G401 (cell line): ENCODE results near the gene ZNF182. TPM values are rescaled to one million over a fixed set of nuclear protein-coding genes. Genes with fewer than 3 reads are reported as not detected.
"Not testable (repeated sequence)": the region's sequence is repeated elsewhere in the genome, so short reads cannot be mapped to it uniquely, and the experiment has no call there.

Source experiments
- DNase-seq: peaks from one replicate; pipeline ENCODE4 v3.0.0-alpha.2; 2015; ENCODE audit warnings: low spot score
- in situ Hi-C: cut with HindIII; loops from 2 replicates; pipeline ENCODE4 v1.10.0; 2016; ENCODE audit warnings: low sequenced_read_pairs, mixed read lengths
- total RNA-seq: library from RNA; depleted of rRNA; stranded (reverse); fragments of >200 nt; shearing (Covaris generic); gene quantifications from 2 replicates; pipeline ENCODE4 v1.2.3, GENCODE V29; 2014

Gene ZNF182
- total RNA-seq, 1 experiment from 2014 or later: 7.9 TPM

- peak; percentile 16 for DNase-seq
- in situ Hi-C loops: no loop called here
Observed at GRCh38 chrX:48003367-48003757, 427 bp downstream of the ZNF182 start.

DNA sequence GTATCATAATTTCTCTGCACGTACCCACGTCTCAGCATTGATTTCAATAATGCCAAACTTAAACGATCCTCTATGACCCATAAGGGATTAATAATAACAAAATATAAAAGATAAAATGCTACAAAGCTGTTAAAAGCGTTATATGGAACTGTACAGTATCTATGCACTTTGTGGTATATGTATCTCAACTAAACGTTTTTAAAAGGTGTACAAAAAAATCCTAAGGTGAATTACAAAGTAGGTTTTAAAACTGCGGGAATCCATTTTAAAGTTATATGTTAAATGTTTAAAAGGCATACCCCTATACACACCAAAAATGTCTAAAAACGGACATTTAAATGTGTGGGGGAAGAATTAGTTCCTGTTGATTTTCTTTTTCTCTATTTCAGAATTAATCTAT lies 860 bp downstream of the ZNF182 start:
- DNase-seq: no peak
- in situ Hi-C loops: no loop called here

GRCh38 chrX:48002319-48002718 lies 1.5 kb downstream of the ZNF182 start:
- DNase-seq: peak; percentile 15
- in situ Hi-C loops: no loop called here

DNA sequence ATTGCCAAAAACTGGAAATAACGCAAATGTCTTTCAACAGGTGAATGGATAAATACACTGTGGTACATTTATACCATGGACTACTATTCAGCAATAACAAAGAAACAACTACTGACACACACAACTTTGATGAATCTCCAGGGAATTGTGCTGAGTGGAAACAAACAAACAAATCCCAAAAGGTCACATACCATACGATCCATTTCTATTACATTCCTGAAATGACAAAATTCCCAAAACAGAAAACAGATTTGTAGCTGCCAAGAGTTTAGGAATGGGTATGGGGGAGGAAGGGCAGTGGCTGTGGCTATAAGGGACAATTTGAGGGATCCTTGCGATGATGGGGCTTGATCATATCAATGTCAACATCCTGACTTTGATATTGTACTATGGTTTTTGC lies 2.5 kb downstream of the ZNF182 start:
- in situ Hi-C loops: no loop called here
- DNase-seq: no peak

GRCh38 chrX:47992669-47993068 lies 11.1 kb downstream of the ZNF182 start:
- DNase-seq: peak; percentile 33
- in situ Hi-C loops: no loop called here

DNA sequence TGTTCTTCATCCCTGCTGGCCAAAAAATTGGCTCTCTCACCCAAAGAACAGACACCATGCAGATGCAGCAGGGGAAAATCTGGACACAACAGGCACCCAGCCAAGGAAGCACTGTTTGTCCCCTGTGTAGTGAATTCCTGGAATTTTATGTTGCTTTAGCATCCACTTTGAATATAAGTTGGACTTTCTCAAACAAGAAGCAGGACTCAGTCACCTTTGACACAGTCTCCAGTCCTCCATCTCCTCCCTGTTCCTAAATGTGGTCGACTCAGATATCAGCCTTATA lies 11.8 kb downstream of the ZNF182 start:
- in situ Hi-C loops: no loop called here
- peak; percentile 40 for DNase-seq

- DNase-seq: no peak
- in situ Hi-C loops: no loop called here
Observed at GRCh38 chrX:47991263-47992094, 12.3 kb downstream of the ZNF182 start.

DNA sequence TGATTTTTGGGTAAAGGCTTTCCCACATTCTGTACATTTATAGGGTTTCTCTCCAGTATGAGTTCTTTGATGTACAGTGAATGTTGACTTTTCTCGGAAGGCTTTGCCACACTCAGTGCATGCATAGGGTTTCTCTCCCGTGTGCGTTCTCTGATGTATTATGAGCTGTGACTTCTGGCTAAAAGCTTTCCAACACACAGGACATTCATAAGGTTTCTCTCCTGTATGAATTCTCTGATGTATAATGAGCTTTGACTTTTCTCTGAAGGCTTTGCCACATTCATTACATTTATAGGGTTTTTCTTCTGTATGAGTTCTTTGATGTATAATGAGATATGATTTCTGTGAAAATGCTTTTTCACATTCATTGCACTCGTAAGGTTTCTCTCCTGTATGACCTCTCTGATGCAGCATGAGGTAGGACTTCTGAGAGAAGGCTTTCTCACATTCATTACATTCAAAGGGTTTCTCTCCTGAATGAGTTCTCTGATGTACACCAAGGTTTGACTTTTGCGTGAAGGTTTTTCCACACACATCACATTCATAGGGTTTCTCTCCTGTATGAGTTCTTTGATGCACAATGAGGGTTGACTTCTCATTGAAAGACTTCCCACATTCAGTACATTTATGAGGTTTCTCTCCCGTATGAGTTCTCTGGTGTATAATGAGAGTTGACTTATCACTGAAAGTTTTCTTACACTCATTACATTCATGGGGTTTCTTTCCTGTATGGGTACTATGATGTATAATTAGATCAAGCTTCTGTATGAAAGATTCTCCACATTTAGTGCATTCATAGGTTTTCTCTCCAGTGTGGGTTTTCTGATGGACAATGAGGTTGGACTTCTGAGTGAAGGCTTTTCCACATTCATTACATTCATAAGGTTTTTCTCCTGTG lies 27.3 kb downstream of the ZNF182 start:
- no peak for DNase-seq
- in situ Hi-C loops: no loop called here

DNA sequence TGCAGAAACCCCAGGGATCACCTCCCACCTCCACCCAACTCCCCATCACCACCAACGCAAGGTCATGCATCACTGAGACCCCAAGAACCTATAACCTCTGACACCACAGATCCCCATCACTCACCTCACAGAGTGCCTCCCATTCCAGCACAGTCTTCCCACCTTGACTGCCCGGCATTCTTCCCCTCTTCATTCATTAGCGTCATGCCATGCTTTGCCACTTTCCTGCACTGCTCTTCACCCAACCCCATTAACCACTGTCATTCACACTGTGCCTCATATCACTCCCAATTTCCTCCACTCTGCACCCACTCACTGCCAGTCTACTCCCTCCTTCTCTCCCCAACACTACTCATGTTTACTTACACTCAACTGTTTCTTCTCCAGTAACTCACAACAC lies 30.6 kb downstream of the ZNF182 start:
- DNase-seq: no peak
- in situ Hi-C loops: no loop called here

DNA sequence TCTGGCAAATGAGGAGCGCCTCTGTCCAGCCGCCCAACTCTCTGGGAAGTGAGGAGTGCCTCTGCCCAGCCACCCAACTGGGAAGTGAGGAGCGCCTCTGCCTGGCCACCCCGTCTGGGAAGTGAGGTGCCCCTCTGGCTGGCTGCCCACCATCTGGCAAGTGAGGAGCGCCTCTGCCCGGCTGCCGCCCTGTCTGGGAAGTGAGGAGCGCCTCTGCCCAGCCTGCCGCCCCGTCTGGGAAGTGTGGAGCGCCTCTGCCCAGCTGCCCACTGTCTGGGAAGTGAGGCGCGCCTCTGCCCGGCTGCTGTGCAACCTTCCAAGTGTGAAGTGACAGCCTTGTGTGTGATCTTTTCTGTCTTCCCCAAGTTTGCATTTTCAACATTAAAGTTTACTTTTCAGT lies 38.3 kb downstream of the ZNF182 start:
- in situ Hi-C loops, DNase-seq: not testable (repeated sequence)

DNA sequence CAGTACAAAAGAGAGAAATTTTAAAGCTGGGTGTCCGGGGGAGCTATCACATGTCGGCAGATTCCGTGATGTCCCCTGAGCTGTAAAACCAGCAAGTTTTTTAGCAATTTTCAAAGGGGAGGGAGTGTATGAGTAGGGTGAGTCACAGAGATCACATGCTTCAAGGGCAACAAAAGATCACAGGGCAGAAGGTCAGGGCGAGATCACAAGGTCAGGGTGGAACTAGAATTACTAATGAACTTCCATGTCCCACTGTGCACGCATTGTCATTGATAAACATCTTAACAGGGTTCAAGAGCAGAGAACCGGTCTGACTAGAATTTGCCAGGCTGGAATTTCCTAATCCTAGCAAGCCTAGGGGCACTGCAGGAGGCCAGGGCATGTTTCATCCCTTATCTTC lies 42.0 kb downstream of the ZNF182 start:
- in situ Hi-C loops, DNase-seq: not testable (repeated sequence)

DNA sequence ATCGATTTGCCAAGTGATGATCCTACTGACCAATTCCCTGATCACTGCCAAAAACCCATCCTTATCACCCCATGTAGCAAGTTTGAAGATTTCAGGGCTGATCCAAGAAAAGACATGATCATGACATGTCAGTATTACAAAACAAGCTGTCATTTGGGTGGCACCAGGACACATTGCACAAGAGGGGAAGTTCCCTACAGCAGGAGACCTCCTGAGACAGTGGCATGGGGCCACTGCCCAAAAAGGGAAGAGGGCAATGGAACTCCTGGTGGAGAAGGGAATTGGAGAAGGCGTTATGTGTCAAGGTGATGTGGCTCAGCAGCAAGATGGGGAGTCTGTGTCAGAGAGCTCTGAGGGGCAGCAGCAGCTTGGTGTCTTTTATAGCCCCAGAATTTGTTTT lies 43.4 kb downstream of the ZNF182 start:
- in situ Hi-C loops: no loop called here
- DNase-seq: no peak

GRCh38 chrX:47958761-47959342 lies 44.9 kb downstream of the ZNF182 start:
- DNase-seq: no peak
- in situ Hi-C loops: no loop called here

DNA sequence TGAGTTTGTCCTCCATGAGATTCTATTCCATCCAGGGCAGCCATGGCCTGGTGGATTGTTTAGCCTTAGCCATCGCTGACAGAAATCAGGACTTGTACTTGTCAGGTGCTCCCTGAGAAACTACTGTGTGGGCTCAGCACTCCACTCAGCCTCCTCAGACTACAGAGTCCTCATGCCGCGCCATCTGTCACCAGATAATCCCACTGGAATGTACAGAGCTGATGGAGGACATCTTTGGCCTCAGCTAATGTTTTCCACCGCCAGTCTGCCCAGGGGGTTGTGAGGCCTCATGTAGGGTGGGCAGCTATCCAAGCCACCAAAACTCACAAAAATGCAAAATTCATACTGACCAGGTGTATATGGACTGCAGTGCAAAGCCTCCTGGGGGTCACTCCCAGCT lies 45.6 kb downstream of the ZNF182 start:
- peak; percentile 0 for DNase-seq

DNA sequence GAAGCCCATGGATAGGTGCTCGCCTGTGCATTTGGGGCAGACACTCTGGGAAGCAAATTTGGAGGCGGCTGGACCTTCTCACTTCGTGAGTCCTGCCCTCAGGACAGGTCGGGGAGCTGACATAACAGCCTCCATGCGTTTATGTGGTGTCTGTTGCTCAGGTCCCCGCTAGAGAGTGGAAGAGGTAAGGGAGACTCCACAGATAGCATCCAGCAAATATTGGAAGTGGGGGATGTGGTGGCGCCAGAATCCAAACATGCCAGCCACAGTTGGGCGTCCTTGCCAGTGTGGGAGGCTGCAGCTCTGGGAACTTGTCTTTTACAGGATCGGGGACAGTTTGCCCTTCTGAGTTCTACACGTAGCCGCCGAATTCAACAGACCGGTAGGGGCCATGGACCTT lies 47.8 kb downstream of the ZNF182 start:
- in situ Hi-C loops: no loop called here
- no peak for DNase-seq

More for the DNA sequence above, 45.6 kb downstream of the ZNF182 start:
- in situ Hi-C loops: not testable (repeated sequence)

DNA sequence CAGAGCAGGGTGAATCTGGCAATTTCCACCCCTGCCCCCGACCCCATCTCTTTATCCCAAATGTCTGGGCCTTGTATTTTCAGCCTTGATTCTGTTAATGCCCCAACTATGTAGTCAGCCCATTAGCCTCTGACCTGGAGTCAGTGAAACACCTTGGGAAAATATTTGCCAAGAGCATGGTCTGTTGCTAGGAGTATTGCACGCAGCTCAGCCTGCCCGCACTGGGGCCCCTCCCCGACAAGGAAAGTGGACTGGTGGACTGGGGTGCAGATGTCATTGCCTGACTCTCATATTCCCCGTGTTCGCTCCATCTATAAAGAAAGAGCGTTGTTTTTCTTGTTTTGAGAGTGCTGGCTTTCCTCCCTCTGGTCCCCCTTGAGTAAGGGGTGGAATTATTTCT lies 48.5 kb downstream of the ZNF182 start:
- DNase-seq, in situ Hi-C loops: not testable (repeated sequence)

DNA sequence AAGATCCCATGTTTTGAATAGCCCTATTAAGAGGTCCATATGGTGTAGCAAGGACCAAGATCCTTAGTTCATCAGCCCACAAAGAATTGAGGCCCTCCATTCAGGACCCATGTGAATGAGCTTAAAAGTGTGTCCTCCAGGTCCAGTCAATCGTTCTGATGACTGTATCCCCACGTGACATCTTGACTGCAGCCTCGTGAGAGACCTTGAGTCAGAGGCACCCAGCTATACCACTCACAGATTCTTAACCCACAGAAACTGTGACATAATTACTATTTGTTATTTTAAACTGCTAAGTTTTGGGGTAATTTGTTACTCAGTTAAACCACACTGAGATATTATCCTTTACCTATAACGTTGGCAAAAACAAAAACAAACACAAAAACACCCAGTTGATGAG lies 62.4 kb downstream of the ZNF182 start:
- no peak for DNase-seq
- in situ Hi-C loops: no loop called here

DNA sequence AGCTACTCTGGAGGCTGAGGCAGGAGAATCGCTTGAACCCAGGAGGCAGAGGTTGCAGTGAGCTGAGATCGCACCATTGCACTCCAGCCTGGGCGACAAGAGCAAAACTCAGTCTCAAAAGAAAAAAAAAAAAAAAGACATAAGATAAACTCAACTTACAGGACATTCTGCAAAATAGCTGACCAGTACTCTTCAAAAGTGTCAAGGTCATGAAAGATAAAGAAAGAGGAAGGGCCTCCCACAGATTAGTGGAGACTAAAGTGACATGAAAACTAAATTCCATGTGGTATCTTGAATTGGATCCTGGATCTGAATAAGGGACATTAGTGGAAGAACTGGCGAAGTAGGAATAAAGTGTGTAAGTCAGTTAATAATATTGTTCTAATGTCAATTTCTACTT lies 63.3 kb downstream of the ZNF182 start:
- DNase-seq: no peak
- in situ Hi-C loops: no loop called here

DNA sequence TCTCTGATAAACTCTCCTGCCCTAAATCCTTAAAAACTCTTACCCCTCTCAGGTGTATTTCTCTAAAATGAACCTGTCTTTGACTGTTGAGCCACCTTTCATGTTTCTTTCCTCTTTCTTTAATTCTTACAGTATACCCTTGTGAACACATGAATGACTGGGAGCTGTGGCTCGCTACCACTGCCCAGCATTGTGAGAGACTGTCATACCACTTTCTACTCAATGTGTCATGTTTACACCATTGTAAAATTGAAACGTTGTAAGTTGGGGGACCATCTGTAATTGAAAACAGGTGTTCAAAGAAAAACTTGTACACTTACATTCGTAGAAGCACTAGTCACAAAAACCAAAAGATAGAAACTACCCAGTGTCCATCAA lies 66.9 kb downstream of the ZNF182 start:
- DNase-seq: no peak
- in situ Hi-C loops: no loop called here

DNA sequence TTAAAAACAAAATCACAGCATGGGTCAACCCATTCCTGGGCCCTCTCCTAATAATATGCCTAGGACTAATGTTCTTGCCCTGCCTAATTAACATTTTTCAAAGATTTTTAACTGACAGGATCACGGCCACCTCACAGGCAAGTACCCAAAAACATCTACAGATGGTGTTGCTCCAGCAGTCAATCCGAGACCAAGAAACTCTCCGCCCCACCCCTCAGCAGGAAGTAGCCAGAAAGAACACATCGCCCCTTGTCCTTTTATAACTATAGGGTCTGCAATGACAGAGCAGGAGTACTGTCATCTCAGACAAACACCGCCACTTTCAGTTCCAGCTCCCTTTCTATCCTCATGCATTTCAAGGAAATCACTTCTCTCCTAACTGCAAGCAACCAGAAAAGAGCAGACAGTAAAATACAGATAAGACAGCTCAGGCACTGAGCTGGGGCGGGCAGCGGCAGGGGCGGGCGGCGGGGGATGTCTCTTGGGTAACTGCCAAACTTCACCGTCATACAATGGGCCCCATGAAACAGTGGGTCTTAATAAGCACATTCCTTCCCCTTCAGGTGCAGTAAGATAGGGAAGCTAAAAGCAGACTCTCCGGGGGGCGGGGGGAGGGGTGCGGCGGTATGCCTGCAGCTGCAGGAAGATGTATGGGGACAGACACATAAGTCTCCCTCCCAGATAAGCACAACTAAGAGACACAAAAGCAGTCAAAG lies 67.4 kb downstream of the ZNF182 start:
- DNase-seq: no peak
- in situ Hi-C loops: no loop called here
